ENCODE measurements around the gene KAT2B. TPM values are rescaled to one million over a fixed set of nuclear protein-coding genes. Genes with fewer than 3 reads are reported as not detected.

KAT2B gene
- total and polyA plus RNA-seq, 4 donors: 7.5 to 58.5 (median 16.3) TPM

- H3K36me3 ChIP-seq (ENCODE audit: control insufficient read depth in 4 of 4, insufficient read depth in 3 of 4, low read depth in 1 of 4, low read length in 3 of 4): no peaks in the 10 kb centered on the region
- TF ChIP-seq JUND (IDR thresholded peaks at IDR 0.05) (no peak), RAD21 (IDR thresholded peaks at IDR 0.05) (no peak), TAF1 (conservative IDR thresholded peaks at IDR 0.05) (no peak), SP1 (IDR thresholded peaks at IDR 0.05) (no peak), RXRA (IDR thresholded peaks at IDR 0.05) (no peak)
- H3K4me3 ChIP-seq (ENCODE audit: low read depth in 1 of 3, low read length in 3 of 3): no peak overlapping the region
- DNase-seq (ENCODE audit: low spot score): no peak
- no peaks in the 10 kb centered on the region for H3K4me1 ChIP-seq (ENCODE audit: control insufficient read depth in 4 of 4, insufficient read depth in 4 of 4, low read length in 3 of 4)
- no peak overlapping the region for H3K9ac ChIP-seq (ENCODE audit: low read depth in 1 of 2, low read length in 2 of 2)
- WGBS: 99% methylated on average over 2 of the region's 2 CpGs
- H3K9me3 ChIP-seq (ENCODE audit: control insufficient read depth in 4 of 4, low read length in 3 of 4): no peaks in the 10 kb centered on the region
- H3K27ac ChIP-seq (ENCODE audit: low read depth in 1 of 2, low read length in 2 of 2): no peak overlapping the region
- no peaks in the 10 kb centered on the region for H3K27me3 ChIP-seq (ENCODE audit: control insufficient read depth in 4 of 4, insufficient read depth in 4 of 4, low read length in 3 of 4)
Measured at GRCh38 chr3:20161714-20162113, 121.5 kb downstream of the KAT2B start.

DNA sequence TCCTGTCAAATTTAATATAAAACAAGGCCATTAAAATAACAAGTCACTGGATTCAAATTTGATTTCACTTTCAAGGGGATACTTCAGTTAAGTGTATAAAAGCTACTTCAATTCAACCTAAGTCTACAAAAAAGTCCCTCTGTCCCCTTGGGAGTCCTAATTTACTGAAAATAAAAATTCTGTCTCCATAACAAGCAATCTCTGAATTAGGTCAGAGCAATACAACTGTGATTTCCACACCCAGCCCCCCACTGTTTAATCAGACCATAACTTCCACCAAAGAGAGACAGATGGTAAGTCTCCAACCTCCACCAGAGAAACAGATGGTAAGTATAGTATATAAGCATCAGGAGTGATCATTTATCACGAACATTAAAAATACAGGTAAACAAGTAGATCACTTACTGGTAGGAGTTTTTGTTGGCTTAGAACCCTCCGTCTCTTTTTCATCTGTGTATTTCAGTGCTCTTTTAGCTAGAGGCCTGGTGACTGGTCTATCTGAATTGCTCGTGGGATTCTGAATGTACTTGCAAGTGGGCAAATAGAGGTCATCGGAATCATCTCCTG is 133.7 kb downstream of the KAT2B start:
- H3K4me1 ChIP-seq (ENCODE audit: control insufficient read depth in 4 of 4, insufficient read depth in 4 of 4, low read length in 3 of 4): no peaks in the 10 kb centered on the region
- WGBS: 94% methylated on average over 4 of the region's 4 CpGs
- H3K9ac ChIP-seq (ENCODE audit: low read depth in 1 of 2, low read length in 2 of 2): no peak overlapping the region
- no peaks in the 10 kb centered on the region for H3K36me3 ChIP-seq (ENCODE audit: control insufficient read depth in 4 of 4, insufficient read depth in 3 of 4, low read depth in 1 of 4, low read length in 3 of 4)
- no peaks in the 10 kb centered on the region for H3K27me3 ChIP-seq (ENCODE audit: control insufficient read depth in 4 of 4, insufficient read depth in 4 of 4, low read length in 3 of 4)
- DNase-seq (ENCODE audit: low spot score): no peak
- H3K9me3 ChIP-seq (ENCODE audit: control insufficient read depth in 4 of 4, low read length in 3 of 4): no peaks in the 10 kb centered on the region
- H3K4me3 ChIP-seq (ENCODE audit: low read depth in 1 of 3, low read length in 3 of 3): no peak overlapping the region
- H3K27ac ChIP-seq (ENCODE audit: low read depth in 1 of 2, low read length in 2 of 2): no peak overlapping the region
- TF ChIP-seq ZBTB33 (IDR thresholded peaks at IDR 0.05) (no peak), FOXA2 (IDR thresholded peaks at IDR 0.05) (no peak), EGR1 (IDR thresholded peaks at IDR 0.05; ENCODE audit: low read depth in 2 of 2) (no peak), ATF3 (IDR thresholded peaks at IDR 0.05) (no peak), HNF4G (IDR thresholded peaks at IDR 0.05) (no peak), JUND (IDR thresholded peaks at IDR 0.05) (no peak), GABPA (IDR thresholded peaks at IDR 0.05 in 1 of 2, conservative IDR thresholded peaks at IDR 0.05 in 1 of 2) (no peak)

DNA sequence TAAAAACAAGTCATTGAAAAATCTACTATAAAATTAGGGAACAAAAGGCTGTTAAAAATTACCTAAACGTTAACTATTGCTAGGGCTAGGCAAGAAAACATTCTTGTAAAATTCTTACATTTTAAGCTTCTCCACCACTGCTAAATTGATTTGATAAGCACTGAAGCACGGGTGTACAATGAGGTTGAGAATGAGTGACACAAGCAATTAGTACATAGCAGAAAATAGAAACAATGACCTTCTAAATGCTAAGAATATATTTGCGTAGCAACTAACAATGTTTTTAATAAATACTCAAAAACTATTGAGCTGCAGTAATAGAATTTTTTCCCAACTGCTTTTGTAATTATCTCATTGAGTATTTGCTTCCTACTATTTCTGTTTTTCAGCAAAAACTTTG is 141.0 kb downstream of the KAT2B start:
- Histone ChIP-seq H3K9me3 (ENCODE audit: control insufficient read depth in 4 of 4, low read length in 3 of 4) (no peaks in the 10 kb centered on the region), H3K4me3 (ENCODE audit: low read depth in 1 of 3, low read length in 3 of 3) (no peak overlapping the region), H3K9ac (ENCODE audit: low read depth in 1 of 2, low read length in 2 of 2) (no peak overlapping the region), H3K27me3 (ENCODE audit: control insufficient read depth in 4 of 4, insufficient read depth in 4 of 4, low read length in 3 of 4) (no peaks in the 10 kb centered on the region), H3K27ac (ENCODE audit: low read depth in 1 of 2, low read length in 2 of 2) (no peak overlapping the region), H3K4me1 (ENCODE audit: control insufficient read depth in 4 of 4, insufficient read depth in 4 of 4, low read length in 3 of 4) (peaks cover 0 to 10% (median 8%) of the 10 kb centered on the region in 4 donors), H3K36me3 (ENCODE audit: control insufficient read depth in 4 of 4, insufficient read depth in 3 of 4, low read depth in 1 of 4, low read length in 3 of 4) (no peaks in the 10 kb centered on the region)
- WGBS: 93% methylated on average over 3 of the region's 3 CpGs
- TF ChIP-seq CTCF (IDR thresholded peaks at IDR 0.05; ENCODE audit: low read depth, low read length, missing input control) (no peak), YY1 (IDR thresholded peaks at IDR 0.05) (no peak), SP1 (IDR thresholded peaks at IDR 0.05) (no peak), FOXA1 (IDR thresholded peaks at IDR 0.05) (no peak), MAX (IDR thresholded peaks at IDR 0.05) (no peak), RXRA (IDR thresholded peaks at IDR 0.05) (no peak), RAD21 (IDR thresholded peaks at IDR 0.05) (no peak), ZBTB33 (IDR thresholded peaks at IDR 0.05) (no peak), HNF4A (conservative IDR thresholded peaks at IDR 0.05) (no peak), GABPA (IDR thresholded peaks at IDR 0.05 in 1 of 2, conservative IDR thresholded peaks at IDR 0.05 in 1 of 2) (no peak), NR2F2 (IDR thresholded peaks at IDR 0.05) (no peak), TAF1 (conservative IDR thresholded peaks at IDR 0.05) (no peak), HNF4G (IDR thresholded peaks at IDR 0.05) (no peak)
- DNase-seq (ENCODE audit: low spot score): no peak
